HCT116 (cell line): ENCODE results near the gene METTL13.

Experiments
- EZH2 ChIP-seq: fragments of 200-600 bp; sonication (generic); IDR thresholded peaks from 2 replicates; pipeline ENCODE4 v1.6.1; 2017; ENCODE audit warnings: antibody characterized with exemption, mixed run types
- EZH2phosphoT487 ChIP-seq: fragments of 200-600 bp; IDR thresholded peaks from 2 replicates; pipeline ENCODE4 v1.6.1; 2018; ENCODE audit warnings: antibody characterized with exemption, borderline replicate concordance
- POLR2A ChIP-seq: IDR thresholded peaks from 2 replicates; pipeline ENCODE4 v1.7.0; 2011; ENCODE audit warnings: borderline replicate concordance; ENCODE audit not compliant: insufficient read depth, insufficient read length; ENCODE audit errors: extremely low read depth
- YY1 ChIP-seq: IDR thresholded peaks from 2 replicates; pipeline ENCODE4 v1.6.1; 2011; ENCODE audit warnings: low read length, low read depth, moderate library complexity, mild to moderate bottlenecking; ENCODE audit not compliant: insufficient replicate concordance; ENCODE audit errors: extremely low read depth
- ZNF274 ChIP-seq: fragments of 200-500 bp; sonication (Bioruptor generic); IDR thresholded peaks from 2 replicates; pipeline ENCODE4 v1.6.1; 2014; ENCODE audit warnings: mild to moderate bottlenecking, low read depth, low read length, inconsistent platforms
- TF ChIP-seq, protein P1 (sequence below): IDR thresholded peaks from 2 replicates; pipeline ENCODE4 v1.6.1; 2011; ENCODE audit warnings: mild to moderate bottlenecking, low read length, moderate library complexity; ENCODE audit not compliant: insufficient replicate concordance; ENCODE audit errors: extremely low read depth

DNA sequence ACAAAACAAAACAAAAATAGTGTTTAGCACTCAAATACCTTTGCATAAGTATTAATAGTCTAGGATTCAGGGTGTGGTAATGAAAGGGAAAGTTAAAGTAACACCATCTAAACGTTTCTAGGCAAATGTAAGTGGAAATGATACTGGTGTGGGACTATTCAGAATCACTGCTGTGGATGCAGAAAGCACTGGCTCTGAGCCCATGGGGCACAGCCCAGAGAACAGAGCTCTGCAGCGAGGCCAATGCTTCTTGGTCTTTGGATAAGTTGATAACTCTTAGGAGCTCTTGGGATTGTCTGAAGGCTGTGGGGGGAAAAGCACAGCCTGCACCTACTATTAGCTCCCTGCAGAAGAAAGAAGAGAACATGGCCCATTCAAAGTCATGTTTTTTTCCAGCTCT lies 38.5 kb downstream of the METTL13 start:
- no peak for TF ChIP-seq ZNF274
- TF ChIP-seq POLR2A, result no peak
- TF ChIP-seq, protein P1, sequence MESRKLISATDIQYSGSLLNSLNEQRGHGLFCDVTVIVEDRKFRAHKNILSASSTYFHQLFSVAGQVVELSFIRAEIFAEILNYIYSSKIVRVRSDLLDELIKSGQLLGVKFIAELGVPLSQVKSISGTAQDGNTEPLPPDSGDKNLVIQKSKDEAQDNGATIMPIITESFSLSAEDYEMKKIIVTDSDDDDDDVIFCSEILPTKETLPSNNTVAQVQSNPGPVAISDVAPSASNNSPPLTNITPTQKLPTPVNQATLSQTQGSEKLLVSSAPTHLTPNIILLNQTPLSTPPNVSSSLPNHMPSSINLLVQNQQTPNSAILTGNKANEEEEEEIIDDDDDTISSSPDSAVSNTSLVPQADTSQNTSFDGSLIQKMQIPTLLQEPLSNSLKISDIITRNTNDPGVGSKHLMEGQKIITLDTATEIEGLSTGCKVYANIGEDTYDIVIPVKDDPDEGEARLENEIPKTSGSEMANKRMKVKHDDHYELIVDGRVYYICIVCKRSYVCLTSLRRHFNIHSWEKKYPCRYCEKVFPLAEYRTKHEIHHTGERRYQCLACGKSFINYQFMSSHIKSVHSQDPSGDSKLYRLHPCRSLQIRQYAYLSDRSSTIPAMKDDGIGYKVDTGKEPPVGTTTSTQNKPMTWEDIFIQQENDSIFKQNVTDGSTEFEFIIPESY, result no peak
- TF ChIP-seq YY1, result no peak
- no peak for TF ChIP-seq EZH2
- no peak for TF ChIP-seq EZH2phosphoT487
